NCI-H2081 treated with DMSO at 0.1 percent for 48 hours (cell line): ENCODE results near the gene SFTPA2.
"Not testable (repeated sequence)": the region's sequence is repeated elsewhere in the genome, so short reads cannot be mapped to it uniquely, and the experiment has no call there.

ENCODE experiments used
- DNase-seq: peaks from one replicate; lab custom pipeline; 2025; lab: John Stamatoyannopoulos, UW

SFTPA2 gene

GRCh38 chr10:79560160-79560709 is at the start of gene SFTPA2:
TSS of gene SFTPA2 (minus strand) at chr10:79560407. CDS start at chr10:79559483, 924 bp downstream.
- no peak for DNase-seq

GRCh38 chr10:79608505-79609375 is 48.5 kb upstream of the SFTPA2 start:
- no peak for DNase-seq

- no peak for DNase-seq
Measured at GRCh38 chr10:79605308-79605707, 45.1 kb upstream of the SFTPA2 start.

GRCh38 chr10:79604294-79604693 is 44.1 kb upstream of the SFTPA2 start:
- DNase-seq = no peak

- no peak for DNase-seq
Measured at GRCh38 chr10:79602953-79603352, 42.7 kb upstream of the SFTPA2 start.

- no peak for DNase-seq
Measured at GRCh38 chr10:79601939-79602338, 41.7 kb upstream of the SFTPA2 start.

GRCh38 chr10:79599644-79600043 is 39.4 kb upstream of the SFTPA2 start:
- DNase-seq = not testable (repeated sequence)

GRCh38 chr10:79595510-79595909 is 35.3 kb upstream of the SFTPA2 start:
- DNase-seq = no peak

- not testable (repeated sequence) for DNase-seq
Measured at GRCh38 chr10:79594565-79594964, 34.4 kb upstream of the SFTPA2 start.

- DNase-seq = no peak
Measured at GRCh38 chr10:79593377-79593776, 33.2 kb upstream of the SFTPA2 start.

GRCh38 chr10:79588800-79589199 is 28.6 kb upstream of the SFTPA2 start:
- no peak for DNase-seq

- no peak for DNase-seq
Measured at GRCh38 chr10:79586933-79587332, 26.7 kb upstream of the SFTPA2 start.

- no peak for DNase-seq
Measured at GRCh38 chr10:79585870-79586527, 25.8 kb upstream of the SFTPA2 start.

- DNase-seq = no peak
Measured at GRCh38 chr10:79583488-79584024, 23.3 kb upstream of the SFTPA2 start.

GRCh38 chr10:79582954-79583353 is 22.7 kb upstream of the SFTPA2 start:
- DNase-seq = not testable (repeated sequence)

- no peak for DNase-seq
Measured at GRCh38 chr10:79582096-79582495, 21.9 kb upstream of the SFTPA2 start.

- DNase-seq = no peak
Measured at GRCh38 chr10:79581044-79581443, 20.8 kb upstream of the SFTPA2 start.

GRCh38 chr10:79579361-79579760 is 19.2 kb upstream of the SFTPA2 start:
- no peak for DNase-seq

- DNase-seq = not testable (repeated sequence)
Measured at GRCh38 chr10:79570624-79571023, 10.4 kb upstream of the SFTPA2 start.

GRCh38 chr10:79563426-79563825 is 3.2 kb upstream of the SFTPA2 start:
- DNase-seq = no peak

GRCh38 chr10:79562135-79562756 is 2.0 kb upstream of the SFTPA2 start:
- no peak for DNase-seq

GRCh38 chr10:79561257-79561656 is 1.1 kb upstream of the SFTPA2 start:
- no peak for DNase-seq
